SK-N-MC (cell line): Measurements from ENCODE around the gene MRPL53.

Experiments
- DNase-seq: peaks from one replicate; pipeline ENCODE4 v3.0.0-alpha.2; 2011; ENCODE audit warnings: low read depth, low spot score
- H3K27ac ChIP-seq: fragments of 200-600 bp; sonication (generic); 2 replicates; pipeline ENCODE4 v1.5.1; 2016; ENCODE audit warnings: mixed run types
- H3K36me3 ChIP-seq: fragments of 200-600 bp; sonication (generic); 2 replicates; pipeline ENCODE4 v1.6.1; 2017; ENCODE audit warnings: antibody characterized with exemption, low read length, mixed read lengths; ENCODE audit not compliant: insufficient read depth
- H3K4me3 ChIP-seq: fragments of 200-600 bp; sonication (generic); 2 replicates; pipeline ENCODE4 v1.5.1; 2016
- H3K9ac ChIP-seq: fragments of 200-600 bp; sonication (generic); 2 replicates; pipeline ENCODE4 v1.8.0; 2017; ENCODE audit warnings: mixed run types, mixed read lengths; ENCODE audit not compliant: insufficient read length
- H3K9me3 ChIP-seq: fragments of 200-600 bp; sonication (generic); 2 replicates; pipeline ENCODE4 v1.6.1; 2017; ENCODE audit warnings: low read depth, mild to moderate bottlenecking, antibody characterized with exemption, low read length, moderate library complexity, mixed read lengths
- EZH2 ChIP-seq: fragments of 200-600 bp; sonication (generic); IDR thresholded peaks from one replicate; pipeline ENCODE4 v1.6.1; 2017; ENCODE audit warnings: antibody characterized with exemption
- FOXP2 ChIP-seq: optimal IDR thresholded peaks from 2 replicates; pipeline ENCODE3; 2011; ENCODE audit warnings: mild to moderate bottlenecking, moderate library complexity; ENCODE audit not compliant: insufficient read depth; ENCODE audit errors: extremely low read length, control extremely low read depth
- POLR2AphosphoS5 ChIP-seq: IDR thresholded peaks from 2 replicates; pipeline ENCODE4 v1.6.1; 2012; ENCODE audit warnings: mild to moderate bottlenecking, low read depth, low read length, borderline replicate concordance

The MRPL53 gene

DNA sequence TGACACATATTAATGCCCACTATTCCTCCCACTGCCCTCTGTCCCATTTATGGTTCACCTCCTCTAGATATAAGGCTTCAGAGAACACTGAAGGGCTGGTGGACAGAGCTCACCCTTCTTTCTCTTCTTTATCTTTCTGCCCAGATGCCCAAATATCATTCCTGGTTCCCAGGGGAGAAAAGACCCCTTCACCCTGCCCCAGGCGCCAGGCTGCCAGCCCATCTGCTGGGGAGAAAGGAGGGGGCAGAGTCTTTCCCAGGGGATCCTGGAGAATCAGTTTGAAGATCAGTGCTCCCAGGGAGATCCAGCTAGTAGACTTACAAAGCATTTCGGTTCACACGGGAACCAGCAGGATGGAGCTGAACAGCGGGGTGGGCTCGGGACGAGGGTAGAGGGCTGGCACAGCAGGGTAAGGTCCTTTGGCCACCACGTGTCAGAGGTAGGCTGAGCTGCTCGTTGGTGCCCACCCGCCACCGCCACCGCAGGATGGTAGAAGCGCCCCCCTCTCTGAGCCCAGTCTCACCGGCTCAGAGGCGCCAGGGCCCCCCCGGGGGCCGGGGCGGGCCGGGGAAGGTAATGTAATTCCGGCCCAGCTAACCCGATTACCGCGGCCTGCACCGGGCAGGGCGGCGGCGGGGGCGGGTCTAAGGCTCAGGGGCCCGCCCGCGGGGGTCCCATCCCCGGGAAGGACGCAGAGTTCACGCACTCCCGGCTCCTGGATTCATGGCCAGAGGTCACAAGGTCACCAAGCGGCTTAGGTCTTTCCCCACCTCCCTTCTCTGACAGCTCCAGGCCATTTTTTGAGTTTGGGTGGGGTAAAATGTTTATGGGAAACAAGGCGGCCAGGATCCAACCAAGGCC lies 40.5 kb upstream of the MRPL53 start:
- H3K4me3 ChIP-seq: no peak overlapping the region
- DNase-seq: no peak
- no peak overlapping the region for H3K9ac ChIP-seq
- no peaks in the 10 kb centered on the region for H3K9me3 ChIP-seq
- no peaks in the 10 kb centered on the region for H3K36me3 ChIP-seq
- no peak overlapping the region for H3K27ac ChIP-seq
- TF ChIP-seq FOXP2 (no peak), POLR2AphosphoS5 (no peak), EZH2 (no peak)

DNA sequence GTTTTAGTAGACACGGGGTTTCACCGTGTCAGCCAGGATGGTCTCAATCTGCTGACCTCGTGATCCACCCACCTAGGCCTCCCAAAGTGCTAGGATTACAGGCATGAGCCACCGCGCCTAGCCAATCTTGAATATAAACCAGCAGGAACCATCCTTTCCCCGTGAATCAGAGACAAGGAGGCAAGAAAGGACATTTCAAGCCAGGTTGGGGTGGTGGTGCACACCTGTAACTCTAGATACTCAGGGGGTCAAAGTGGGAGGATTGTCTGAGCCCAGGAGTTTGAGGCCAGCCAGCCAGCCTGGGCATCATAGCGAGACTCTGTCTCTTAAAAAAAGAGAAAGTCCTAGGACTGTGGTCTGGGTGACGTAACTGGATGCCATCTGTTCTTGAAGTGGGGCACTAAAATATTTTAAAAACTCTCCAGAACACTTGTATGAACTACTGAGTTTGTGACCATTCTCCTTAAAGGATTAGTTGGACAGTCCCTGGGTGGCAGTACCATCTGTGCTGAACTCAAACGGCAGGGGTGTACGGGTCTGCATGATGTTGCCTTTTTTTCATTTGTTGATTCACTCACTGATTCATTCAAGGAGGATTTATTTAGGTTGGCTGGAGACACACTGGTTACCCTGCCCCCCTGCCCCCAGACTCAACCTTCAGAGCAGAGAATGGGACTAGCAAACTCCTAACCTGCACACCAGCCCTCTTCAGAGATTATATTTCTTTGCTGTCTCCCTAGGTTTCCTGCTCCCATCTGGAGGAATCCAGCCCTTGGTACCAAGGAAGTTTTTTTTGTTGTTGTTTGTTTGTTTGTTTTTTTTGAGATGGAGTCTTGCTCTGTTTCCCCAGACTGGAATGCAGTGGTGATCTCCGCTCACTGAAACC lies 38.9 kb upstream of the MRPL53 start:
- Histone ChIP-seq H3K9me3 (no peaks in the 10 kb centered on the region), H3K9ac (no peak overlapping the region), H3K4me3 (no peak overlapping the region), H3K27ac (no peak overlapping the region), H3K36me3 (0 out of 2 replicates have a peak, but pooled peaks cover 3% of the 10 kb centered on the region)
- DNase-seq: no peak
- TF ChIP-seq POLR2AphosphoS5 (no peak), FOXP2 (no peak), EZH2 (no peak)

DNA sequence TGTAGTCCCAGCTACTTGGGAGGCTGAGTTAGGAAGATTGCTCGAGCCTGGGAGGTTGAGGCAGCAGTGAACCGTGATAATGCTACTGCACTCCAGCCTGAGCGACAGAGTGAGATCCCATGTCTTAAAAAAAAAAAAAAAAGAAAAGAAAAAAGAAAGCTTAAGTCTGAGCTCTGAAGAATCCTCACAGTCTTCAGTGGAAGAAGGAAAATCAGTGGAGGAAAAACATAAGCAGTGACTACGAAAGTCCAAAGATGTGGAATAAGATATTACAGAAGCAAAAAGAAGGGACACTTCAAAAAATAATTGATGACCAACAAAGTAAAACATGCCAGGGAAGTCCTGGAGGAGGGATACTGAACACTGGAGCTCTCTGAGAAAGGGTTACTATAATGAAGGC lies 37.8 kb upstream of the MRPL53 start:
- no peak for TF ChIP-seq EZH2
- TF ChIP-seq FOXP2: no peak
- no peak for TF ChIP-seq POLR2AphosphoS5
- no peak overlapping the region for H3K4me3 ChIP-seq

GRCh38 chr2:74507926-74508520 lies 35.5 kb upstream of the MRPL53 start:
- DNase-seq: no peak

More for the DNA sequence above, 37.8 kb upstream of the MRPL53 start:
- no peaks in the 10 kb centered on the region for H3K9me3 ChIP-seq
- H3K36me3 ChIP-seq: peaks cover 13% of the 10 kb centered on the region
- DNase-seq: no peak
- H3K9ac ChIP-seq: no peak overlapping the region
- H3K27ac ChIP-seq: peak overlapping the region; percentile 56; the same call in 1 of the 2 replicates

GRCh38 chr2:74507145-74507925 lies 34.9 kb upstream of the MRPL53 start, which contains the start of gene PCGF1:
PCGF1 (minus strand) TSS chr2:74507695; CDS start chr2:74507668, 27 bp downstream.
- peak within 1 kb of the TSS; percentile 99 for H3K27ac ChIP-seq
- H3K9me3 ChIP-seq: no peaks in the 10 kb centered on the region
- peaks cover 17% of the 10 kb centered on the region for H3K36me3 ChIP-seq
- peak; percentile 76 for TF ChIP-seq POLR2AphosphoS5
- TF ChIP-seq FOXP2: peak; percentile 95
- TF ChIP-seq EZH2: no peak
- peak; percentile 92 for DNase-seq
- peak within 1 kb of the TSS; percentile 99 for H3K9ac ChIP-seq
- peak within 1 kb of the TSS; percentile 97 for H3K4me3 ChIP-seq

More at GRCh38 chr2:74507926-74508520, 35.5 kb upstream of the MRPL53 start:
- peak overlapping the region; percentile 99 for H3K9ac ChIP-seq
- H3K4me3 ChIP-seq: peak overlapping the region; percentile 97
- H3K36me3 ChIP-seq: peaks cover 17% of the 10 kb centered on the region
- TF ChIP-seq EZH2: no peak
- TF ChIP-seq POLR2AphosphoS5: no peak
- no peak for TF ChIP-seq FOXP2
- H3K9me3 ChIP-seq: no peaks in the 10 kb centered on the region
- H3K27ac ChIP-seq: peak overlapping the region; percentile 99

GRCh38 chr2:74505448-74506246 lies 33.2 kb upstream of the MRPL53 start:
- DNase-seq: no peak
- Histone ChIP-seq H3K9me3 (no peaks in the 10 kb centered on the region), H3K36me3 (peaks cover 17% of the 10 kb centered on the region), H3K4me3 (no peak overlapping the region; the same call in 1 of the 2 replicates), H3K9ac (no peak overlapping the region), H3K27ac (no peak overlapping the region)
- TF ChIP-seq FOXP2: no peak

DNA sequence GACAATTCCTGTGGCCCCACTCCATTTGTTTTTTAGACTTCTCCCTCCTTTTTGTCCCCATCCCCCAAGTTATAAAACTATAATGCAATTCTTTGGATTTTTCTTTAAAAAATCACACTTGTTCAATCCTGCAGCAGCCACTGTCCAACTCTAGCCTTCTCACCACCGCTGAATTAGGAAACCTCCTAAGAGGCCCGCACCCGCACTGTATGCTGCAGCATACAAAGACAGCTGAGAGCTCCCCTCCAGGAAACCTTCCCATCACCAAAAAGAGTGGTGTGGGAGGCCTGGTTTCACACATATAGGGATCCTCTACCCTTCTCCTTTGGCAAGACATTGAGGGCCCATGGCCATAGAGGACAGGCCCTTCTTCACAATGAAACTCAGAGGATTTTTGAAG lies 32.1 kb upstream of the MRPL53 start:
- Histone ChIP-seq H3K9me3 (no peaks in the 10 kb centered on the region), H3K27ac (no peak overlapping the region), H3K4me3 (no peak overlapping the region), H3K36me3 (peaks cover 17% of the 10 kb centered on the region), H3K9ac (no peak overlapping the region)
- DNase-seq: no peak
- TF ChIP-seq EZH2: no peak
- TF ChIP-seq FOXP2: no peak
- no peak for TF ChIP-seq POLR2AphosphoS5
